ENCODE results near the gene CHST11. TPM values are rescaled to one million over a fixed set of nuclear protein-coding genes. Genes with fewer than 3 reads are reported as not detected.
A peak's percentile ranks its signal among the peaks of the same experiment; 100 is the strongest.

Gene CHST11
- total and polyA plus RNA-seq, 10 donors = 5.2 to 65.1 (median 48.4) TPM

GRCh38 chr12:104544836-104545235 lies 88.1 kb downstream of the CHST11 start:
- H3K27ac ChIP-seq = no peak overlapping the region
- 91 to 94% (median 94%) methylated on average over 5 of the region's 5 CpGs for WGBS, 5 donors
- intact Hi-C loops (cut with DNase I; ENCODE audit: low total_unique reads) = no loop called here
- no peaks in the 10 kb centered on the region for H3K27me3 ChIP-seq (replicated peaks in 1 of 7)
- DNase-seq = no peak
- peaks cover 4 to 71% (median 15%) of the 10 kb centered on the region in 6 donors for H3K4me1 ChIP-seq
- no peaks in the 10 kb centered on the region for H3K36me3 ChIP-seq
- H3K4me3 ChIP-seq = no peak overlapping the region
- TF ChIP-seq POLR2AphosphoS5 (IDR thresholded peaks at IDR 0.05) (no peak), CTCF (IDR thresholded peaks at IDR 0.05 in 8 of 11, conservative IDR thresholded peaks at IDR 0.05 in 3 of 11) (no peak), POLR2A (IDR thresholded peaks at IDR 0.05) (no peak)
- H3K9me3 ChIP-seq = no peaks in the 10 kb centered on the region

GRCh38 chr12:104546575-104546974 lies 89.8 kb downstream of the CHST11 start:
- intact Hi-C loops (cut with DNase I; ENCODE audit: low total_unique reads) = no loop called here
- no peaks in the 10 kb centered on the region for H3K36me3 ChIP-seq
- no peak for DNase-seq
- no peaks in the 10 kb centered on the region for H3K27me3 ChIP-seq (replicated peaks in 1 of 7)
- no peaks in the 10 kb centered on the region for H3K9me3 ChIP-seq
- 32 to 41% (median 35%) methylated on average over 3 of the region's 3 CpGs for WGBS, 5 donors
- no peak overlapping the region for H3K4me3 ChIP-seq
- peak overlapping the region in 1 of 8 donors; percentile 50 for H3K27ac ChIP-seq
- peaks cover 10 to 72% (median 21%) of the 10 kb centered on the region in 6 donors for H3K4me1 ChIP-seq
- TF ChIP-seq POLR2A (IDR thresholded peaks at IDR 0.05) = no peak
- no peak for TF ChIP-seq POLR2AphosphoS5 (IDR thresholded peaks at IDR 0.05)
- TF ChIP-seq CTCF (IDR thresholded peaks at IDR 0.05 in 8 of 11, conservative IDR thresholded peaks at IDR 0.05 in 3 of 11) = no peak

- H3K4me1 ChIP-seq = peaks cover 10 to 72% (median 20%) of the 10 kb centered on the region in 6 donors
- intact Hi-C loops (cut with DNase I; ENCODE audit: low total_unique reads) = no loop called here
- 55 to 73% (median 64%) methylated on average over 9 of the region's 9 CpGs for WGBS, 5 donors
- no peak overlapping the region for H3K4me3 ChIP-seq
- no peaks in the 10 kb centered on the region for H3K36me3 ChIP-seq
- no peak for TF ChIP-seq CTCF (IDR thresholded peaks at IDR 0.05 in 8 of 11, conservative IDR thresholded peaks at IDR 0.05 in 3 of 11)
- H3K9me3 ChIP-seq = no peaks in the 10 kb centered on the region
- H3K27me3 ChIP-seq (replicated peaks in 1 of 7) = no peaks in the 10 kb centered on the region
- peak overlapping the region in 1 of 8 donors; percentile 50 for H3K27ac ChIP-seq
- no peak for DNase-seq
Measured at GRCh38 chr12:104547235-104547634, 90.5 kb downstream of the CHST11 start.

- TF ChIP-seq CTCF (IDR thresholded peaks at IDR 0.05 in 8 of 11, conservative IDR thresholded peaks at IDR 0.05 in 3 of 11) = no peak
- H3K9me3 ChIP-seq = peaks cover 0 to 14% (median 5%) of the 10 kb centered on the region in 8 donors
- no peaks in the 10 kb centered on the region for H3K27me3 ChIP-seq (replicated peaks in 1 of 7)
- H3K36me3 ChIP-seq = no peaks in the 10 kb centered on the region
- intact Hi-C loops (cut with DNase I; ENCODE audit: low total_unique reads) = no loop called here
- WGBS, 5 donors = 86 to 90% (median 87%) methylated on average over 9 of the region's 9 CpGs
- H3K4me3 ChIP-seq = no peak overlapping the region
- H3K27ac ChIP-seq = no peak overlapping the region
- peaks cover 10 to 86% (median 22%) of the 10 kb centered on the region in 6 donors for H3K4me1 ChIP-seq
- DNase-seq = no peak
Measured at GRCh38 chr12:104549815-104550480, 93.2 kb downstream of the CHST11 start.

All from spleen (tissue), 11 donors.